H1 (cell line): Measurements from ENCODE around the gene ATF7IP. TPM values are rescaled to one million over a fixed set of nuclear protein-coding genes. Genes with fewer than 3 reads are reported as not detected.

Experiments used
- CTCF ChIA-PET: fragments of 300-600 bp; sonication (Branson Sonifier 250); formaldehyde crosslinking; loops from one replicate; lab custom pipeline; 2021; ENCODE audit not compliant: partially characterized antibody; lab: Charles Lee
- POLR2A ChIA-PET: fragments of 300-600 bp; sonication (Branson Sonifier 250); formaldehyde crosslinking; loops from one replicate; lab custom pipeline; 2021; ENCODE audit warnings: inconsistent platforms; ENCODE audit not compliant: partially characterized antibody; lab: Charles Lee
- DNase-seq, 2 experiments: peaks; one replicate each; pipeline versions ENCODE4 v3.0.0 to v3.0.0-alpha.2; 2010 to 2022; ENCODE audit warnings: low spot score in 2 of 2, low read depth in 1 of 2, mixed read lengths in 1 of 2
- FAIRE-seq: peaks from 2 replicates; lab custom pipeline; 2011; peaks lifted over from hg19 to GRCh38; lab: Jason Lieb, UNC
- H2AFZ ChIP-seq: 2 replicates; pipeline ENCODE4 v1.8.1; 2012; ENCODE audit warnings: low read length, inconsistent platforms
- H2AK5ac ChIP-seq: 2 replicates; pipeline ENCODE4 v1.6.1; 2013; ENCODE audit warnings: low read depth, low read length
- H2BK120ac ChIP-seq: replicated peaks from 2 replicates; pipeline ENCODE3; 2013; ENCODE audit warnings: low read depth, low read length, inconsistent platforms
- H2BK12ac ChIP-seq: 2 replicates; pipeline ENCODE4 v1.6.1; 2013; ENCODE audit warnings: low read depth, low read length
- H2BK15ac ChIP-seq: 2 replicates; pipeline ENCODE4 v1.6.1; 2013; ENCODE audit warnings: low read length
- H2BK20ac ChIP-seq: 2 replicates; pipeline ENCODE4 v1.6.1; 2013; ENCODE audit warnings: low read length
- H2BK5ac ChIP-seq: 2 replicates; pipeline ENCODE4 v1.6.1; 2013; ENCODE audit warnings: low read depth, low read length
- H3K14ac ChIP-seq: 2 replicates; pipeline ENCODE4 v1.6.1; 2013; ENCODE audit warnings: inconsistent platforms; ENCODE audit not compliant: insufficient read length
- H3K18ac ChIP-seq: 2 replicates; pipeline ENCODE4 v1.6.1; 2013; ENCODE audit warnings: low read length; ENCODE audit errors: extremely low read depth
- H3K23ac ChIP-seq: 2 replicates; pipeline ENCODE4 v1.6.1; 2013; ENCODE audit warnings: inconsistent platforms; ENCODE audit not compliant: insufficient read length
- H3K23me2 ChIP-seq: 2 replicates; pipeline ENCODE4 v1.6.1; 2013; ENCODE audit warnings: low read depth, low read length
- H3K27ac ChIP-seq: 2 replicates; pipeline ENCODE4 v1.6.1; 2011; ENCODE audit warnings: low read depth, low read length, inconsistent platforms
- H3K27me3 ChIP-seq, 4 experiments: replicated peaks in 1 of 4; 1 replicate in 1 of 4; 2 replicates in 3 of 4; pipeline versions ENCODE4 v1.6.1 to v1.8.1; 2011 to 2013; ENCODE audit warnings: low read length in 3 of 4, mild to moderate bottlenecking in 3 of 4, inconsistent platforms in 2 of 4, mixed read lengths in 2 of 4, moderate library complexity in 1 of 4; ENCODE audit not compliant: control insufficient read depth in 3 of 4, insufficient read depth in 3 of 4; ENCODE audit errors: extremely low read depth in 1 of 4
- H3K36me3 ChIP-seq, 4 experiments: 2 replicates each; pipeline versions ENCODE4 v1.6.1 to v1.8.1; 2011 to 2013; ENCODE audit warnings: mild to moderate bottlenecking in 4 of 4, low read length in 3 of 4, moderate library complexity in 2 of 4, control low read depth in 1 of 4, inconsistent platforms in 1 of 4; ENCODE audit not compliant: insufficient read depth in 4 of 4, control insufficient read depth in 2 of 4
- H3K4ac ChIP-seq: replicated peaks from 2 replicates; pipeline ENCODE3; 2013; ENCODE audit warnings: low read length, low read depth, mixed read lengths, inconsistent platforms; ENCODE audit not compliant: insufficient read length
- H3K4me1 ChIP-seq, 4 experiments: replicated peaks in 1 of 4; 1 replicate in 1 of 4; 2 replicates in 3 of 4; pipeline versions ENCODE4 v1.6.1 to v1.8.1; 2011 to 2013; ENCODE audit warnings: low read length in 3 of 4, inconsistent platforms in 2 of 4, mixed read lengths in 1 of 4; ENCODE audit not compliant: insufficient read depth in 4 of 4, control insufficient read depth in 3 of 4
- H3K4me2 ChIP-seq, 2 experiments: 2 replicates each; pipeline versions ENCODE4 v1.6.1 to v1.8.1; 2011 to 2013; ENCODE audit warnings: low read depth in 2 of 2, low read length in 2 of 2, control low read depth in 1 of 2, inconsistent platforms in 1 of 2, mild to moderate bottlenecking in 1 of 2; ENCODE audit not compliant: insufficient read depth in 1 of 2
- H3K4me3 ChIP-seq, 4 experiments: fragments of 200-600, 300-600 bp in 1 of 4; sonication (generic), shearing (Covaris generic), sonication (Bioruptor Twin) in 1 of 4; 2 replicates each; pipeline versions ENCODE4 v1.5.1 to v1.8.1; 2011 to 2016; ENCODE audit warnings: low read length in 4 of 4, low read depth in 3 of 4, control low read depth in 2 of 4, inconsistent platforms in 2 of 4, mild to moderate bottlenecking in 2 of 4, mixed read lengths in 1 of 4, moderate library complexity in 1 of 4; ENCODE audit not compliant: insufficient read depth in 2 of 4; ENCODE audit errors: extremely low read depth in 1 of 4
- H3K56ac ChIP-seq: replicated peaks from 2 replicates; pipeline ENCODE3; 2013; ENCODE audit warnings: low read depth, mild to moderate bottlenecking, mixed read lengths, low read length, inconsistent platforms; ENCODE audit not compliant: insufficient read length
- H3K79me1 ChIP-seq: 2 replicates; pipeline ENCODE4 v1.6.1; 2013; ENCODE audit warnings: low read depth, low read length, control low read depth
- H3K79me2 ChIP-seq, 2 experiments: 2 replicates each; pipeline versions ENCODE4 v1.6.1 to v1.8.1; 2012 to 2013; ENCODE audit warnings: low read length in 2 of 2, mild to moderate bottlenecking in 2 of 2, inconsistent platforms in 1 of 2; ENCODE audit not compliant: insufficient read depth in 2 of 2, control insufficient read depth in 1 of 2
- H3K9ac ChIP-seq, 4 experiments: replicated peaks in 1 of 4; 1 replicate in 1 of 4; 2 replicates in 3 of 4; pipeline versions ENCODE4 v1.6.1 to v1.8.1; 2011 to 2013; ENCODE audit warnings: low read depth in 3 of 4, low read length in 3 of 4, control low read depth in 2 of 4, mild to moderate bottlenecking in 2 of 4, moderate library complexity in 2 of 4, inconsistent platforms in 1 of 4; ENCODE audit errors: extremely low read depth in 1 of 4
- H3K9me3 ChIP-seq, 2 experiments: 2 replicates each; pipeline versions ENCODE4 v1.6.1 to v1.8.1; 2012 to 2013; ENCODE audit warnings: mild to moderate bottlenecking in 2 of 2, moderate library complexity in 2 of 2, control low read depth in 1 of 2, inconsistent platforms in 1 of 2, low read depth in 1 of 2, low read length in 1 of 2, mixed read lengths in 1 of 2; ENCODE audit not compliant: insufficient read depth in 2 of 2
- H4K20me1 ChIP-seq, 2 experiments: replicated peaks in 1 of 2; 2 replicates each; pipeline versions ENCODE3 to v1.8.1; 2011 to 2013; ENCODE audit warnings: inconsistent platforms in 2 of 2, low read length in 2 of 2, mild to moderate bottlenecking in 1 of 2; ENCODE audit not compliant: insufficient read depth in 2 of 2, control insufficient read depth in 1 of 2
- H4K5ac ChIP-seq: 2 replicates; pipeline ENCODE4 v1.6.1; 2013; ENCODE audit warnings: low read length, low read depth, mixed read lengths, inconsistent platforms; ENCODE audit not compliant: insufficient read length
- H4K8ac ChIP-seq: 2 replicates; pipeline ENCODE4 v1.8.0; 2013; ENCODE audit warnings: mild to moderate bottlenecking, moderate library complexity, low read length, inconsistent platforms; ENCODE audit not compliant: insufficient read depth; ENCODE audit errors: extremely low read depth
- H4K91ac ChIP-seq: replicated peaks from 2 replicates; pipeline ENCODE3; 2013; ENCODE audit warnings: low read length, mixed read lengths, inconsistent platforms; ENCODE audit not compliant: insufficient read length
- GTF2F1 ChIP-seq: IDR thresholded peaks from 2 replicates; pipeline ENCODE4 v1.6.1; 2012; ENCODE audit warnings: low read depth, low read length, improper control_type of control experiment, borderline replicate concordance
- JUND ChIP-seq: IDR thresholded peaks from 2 replicates; pipeline ENCODE4 v1.6.1; 2011; ENCODE audit warnings: mild to moderate bottlenecking, improper control_type of control experiment, low read length
- POLR2A ChIP-seq, 2 experiments: IDR thresholded peaks; 1 replicate in 1 of 2; 2 replicates in 1 of 2; pipeline ENCODE4 v1.6.1; 2011; ENCODE audit warnings: low read depth in 2 of 2, low read length in 2 of 2, mild to moderate bottlenecking in 2 of 2; ENCODE audit errors: control extremely low read depth in 1 of 2
- RFX5 ChIP-seq: IDR thresholded peaks from 2 replicates; pipeline ENCODE4 v1.6.1; 2011; ENCODE audit warnings: low read depth, low read length, improper control_type of control experiment, borderline replicate concordance
- RNF2 ChIP-seq: fragments of 200-900, 300-1000 bp; sonication (generic); IDR thresholded peaks from 2 replicates; pipeline ENCODE4 v1.7.1; 2016; ENCODE audit warnings: borderline replicate concordance, low read depth, mild to moderate bottlenecking, antibody characterized with exemption, low read length; ENCODE audit not compliant: poor library complexity, severe bottlenecking; ENCODE audit errors: missing control alignments
- SP4 ChIP-seq: IDR thresholded peaks from 2 replicates; pipeline ENCODE4 v1.6.1; 2012; ENCODE audit warnings: low read length, inconsistent platforms
- ZNF274 ChIP-seq: IDR thresholded peaks from 2 replicates; pipeline ENCODE4 v1.7.0; 2012; ENCODE audit warnings: low read length, borderline replicate concordance; ENCODE audit errors: extremely low read depth
- WGBS, 2 experiments: shearing (Covaris generic) in 1 of 2; methylation state at CpG; one replicate each; pipeline versions ENCODE4 v1.1.6 to v1.1.7; 2013 to 2015; ENCODE audit warnings: low lambda C conversion rate in 2 of 2, mixed read lengths in 2 of 2, inconsistent platforms in 1 of 2, low coverage in 1 of 2, missing lambda C conversion rate in 1 of 2; ENCODE audit not compliant: insufficient replicate concordance in 2 of 2, insufficient coverage in 1 of 2, insufficient read length in 1 of 2; ENCODE audit errors: extremely low coverage in 1 of 2, missing lambda C conversion rate in 1 of 2; 5-methylcytosine and 5-hydroxymethylcytosine counted together
- polyA plus RNA-seq, 7 experiments: library from polyadenylated mRNA; depleted of rRNA in 3 of 7; stranded (reverse) in 5 of 7; unstranded in 2 of 7; fragments of >200 nt in 5 of 7; fragments of 200-250 nt in 2 of 7; gene quantifications; 1 replicate in 5 of 7; 2 replicates in 1 of 7; 4 replicates in 1 of 7; pipeline versions ENCODE4 v1.2.1 to v1.2.3, GENCODE V29; 2011 to 2013; ENCODE audit warnings: missing spikeins in 2 of 7, mixed read lengths in 2 of 7
- total RNA-seq: library from RNA; stranded (reverse); fragmentation: NEBNext Ultra II Directional; extraction: Animal tissue kit (Norgen Biotek cat#: 25700); gene quantifications from 2 replicates; pipeline ENCODE4 v1.2.1, GENCODE V29; 2021

The ATF7IP gene
- total and polyA plus RNA-seq, 2 of the 8 experiments (the other 6 are each of a cell fraction or from before 2014, with no cell fraction given): 34.2 to 148 TPM

DNA sequence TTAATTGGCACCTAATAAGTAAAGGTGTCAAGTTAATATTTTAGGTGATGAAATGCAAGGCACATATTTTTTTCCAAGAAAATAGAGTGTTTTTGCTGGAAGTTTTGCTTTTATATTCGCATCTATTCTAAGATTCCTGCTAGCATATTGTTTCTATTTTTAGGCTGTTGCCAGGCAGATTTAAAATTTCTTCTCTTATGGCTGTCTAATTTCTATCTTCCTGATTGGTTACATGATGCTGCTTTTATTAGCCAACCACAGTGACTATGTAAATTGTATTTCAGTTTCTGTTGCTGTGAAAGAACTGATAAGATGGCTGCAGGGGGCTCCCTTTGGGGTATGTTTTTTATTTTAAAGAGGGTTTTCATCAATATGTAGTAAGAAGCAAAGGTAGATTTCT, 42.7 kb downstream of the ATF7IP start:
- Histone ChIP-seq H2AFZ (no peak overlapping the region), H3K27ac (no peak overlapping the region), H3K36me3 (no peaks in the 10 kb centered on the region; a peak in 1 of 8 replicates), H2BK20ac (no peak overlapping the region), H3K4me3 (no peak overlapping the region), H2BK120ac (no peak overlapping the region), H3K79me1 (no peaks in the 10 kb centered on the region), H4K91ac (no peak overlapping the region), H2AK5ac (no peak overlapping the region), H3K27me3 (no peaks in the 10 kb centered on the region), H3K4me1 (peaks cover 0 to 11% (median under 1%) of the 10 kb centered on the region in 4 experiments; a peak in 3 of 7 replicates), H2BK15ac (no peak overlapping the region), H3K23ac (no peak overlapping the region), H3K79me2 (peaks cover 24 to 100% of the 10 kb centered on the region in 2 experiments), H3K56ac (no peak overlapping the region), H3K14ac (no peak overlapping the region), H3K9ac (no peak overlapping the region), H4K5ac (no peak overlapping the region), H3K23me2 (no peaks in the 10 kb centered on the region), H2BK5ac (no peak overlapping the region), H3K9me3 (no peaks in the 10 kb centered on the region), H3K18ac (no peak overlapping the region), H4K20me1 (peaks cover 2 to 8% of the 10 kb centered on the region in 2 experiments), H3K4me2 (no peak overlapping the region), H2BK12ac (no peak overlapping the region), H3K4ac (no peak overlapping the region), H4K8ac (no peak overlapping the region)
- CTCF ChIA-PET: interaction anchor here (1.5 kb wide), 1 partner anchor 46 kb away, joined by 3 read pairs; no protein-coding TSS in a partner anchor
- peak; percentile 13 for FAIRE-seq
- no peak for DNase-seq
- 94% methylated on average over 1 of the region's 1 CpG; no CpG with 5 or more reads in 1 of the 2 experiments for WGBS, 2 experiments
- POLR2A ChIA-PET: interaction anchor here (1.0 kb wide), 1 partner anchor 146 kb away, joined by 3 read pairs; no protein-coding TSS in a partner anchor
- TF ChIP-seq JUND (no peak), RNF2 (no peak), SP4 (no peak), ZNF274 (no peak), POLR2A (IDR thresholded peaks at IDR 0.05; ENCODE audit: control extremely low read depth in 1 of 2, low read depth in 2 of 2, low read length in 2 of 2) (no peak), RFX5 (peak; percentile 82), GTF2F1 (no peak)
